Vagina (tissue), 2 donors: ENCODE measurements around the gene FERD3L.

Experiments
- POLR2A ChIP-seq, 2 donors: fragments of 450-650 bp; IDR thresholded peaks; one replicate each; pipeline ENCODE4 v1.6.1; 2017; ENCODE audit warnings: antibody characterized with exemption in 2 of 2, mild to moderate bottlenecking in 2 of 2, moderate library complexity in 2 of 2
- POLR2AphosphoS5 ChIP-seq, 2 donors: sonication (generic); formaldehyde crosslinking; IDR thresholded peaks; one replicate each; pipeline ENCODE4 v1.9.0; 2017; ENCODE audit warnings: antibody characterized with exemption in 2 of 2, mild to moderate bottlenecking in 2 of 2, low read depth in 1 of 2; ENCODE audit not compliant: insufficient read depth in 1 of 2
- TF ChIP-seq, protein P1 (sequence below), 3 experiments: fragments of 450-650 bp in 2 of 3; fragments of 200-600 bp in 1 of 3; sonication (generic) in 1 of 3; IDR thresholded peaks; one replicate each; pipeline ENCODE4 v1.5.1; 2017 to 2019; ENCODE audit warnings: antibody characterized with exemption in 3 of 3, mild to moderate bottlenecking in 2 of 3, moderate library complexity in 2 of 3

DNA sequence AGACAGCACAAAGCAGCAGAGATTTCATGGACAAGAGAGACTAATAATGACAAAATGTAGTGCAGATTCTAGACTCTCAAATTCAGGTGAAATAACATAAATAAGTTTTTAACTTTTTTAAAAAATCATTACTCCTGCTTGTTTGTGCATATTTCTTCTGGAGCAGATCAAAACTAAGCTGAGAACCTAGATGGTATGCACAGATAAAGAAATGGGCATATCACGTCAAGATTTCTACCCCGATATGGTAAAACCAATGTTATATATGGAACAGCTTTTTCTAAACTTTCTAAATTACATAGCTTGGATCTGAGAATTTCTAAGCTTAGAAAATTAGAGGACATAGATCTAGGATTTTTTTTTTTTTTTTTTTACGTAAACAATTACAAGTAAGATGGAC is 46.0 kb downstream of the FERD3L start:
- TF ChIP-seq, protein P1, sequence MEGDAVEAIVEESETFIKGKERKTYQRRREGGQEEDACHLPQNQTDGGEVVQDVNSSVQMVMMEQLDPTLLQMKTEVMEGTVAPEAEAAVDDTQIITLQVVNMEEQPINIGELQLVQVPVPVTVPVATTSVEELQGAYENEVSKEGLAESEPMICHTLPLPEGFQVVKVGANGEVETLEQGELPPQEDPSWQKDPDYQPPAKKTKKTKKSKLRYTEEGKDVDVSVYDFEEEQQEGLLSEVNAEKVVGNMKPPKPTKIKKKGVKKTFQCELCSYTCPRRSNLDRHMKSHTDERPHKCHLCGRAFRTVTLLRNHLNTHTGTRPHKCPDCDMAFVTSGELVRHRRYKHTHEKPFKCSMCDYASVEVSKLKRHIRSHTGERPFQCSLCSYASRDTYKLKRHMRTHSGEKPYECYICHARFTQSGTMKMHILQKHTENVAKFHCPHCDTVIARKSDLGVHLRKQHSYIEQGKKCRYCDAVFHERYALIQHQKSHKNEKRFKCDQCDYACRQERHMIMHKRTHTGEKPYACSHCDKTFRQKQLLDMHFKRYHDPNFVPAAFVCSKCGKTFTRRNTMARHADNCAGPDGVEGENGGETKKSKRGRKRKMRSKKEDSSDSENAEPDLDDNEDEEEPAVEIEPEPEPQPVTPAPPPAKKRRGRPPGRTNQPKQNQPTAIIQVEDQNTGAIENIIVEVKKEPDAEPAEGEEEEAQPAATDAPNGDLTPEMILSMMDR (IDR thresholded peaks at IDR 0.05) = no peak
- no peak for TF ChIP-seq POLR2A (IDR thresholded peaks at IDR 0.05)
- no peak for TF ChIP-seq POLR2AphosphoS5 (IDR thresholded peaks at IDR 0.05; ENCODE audit: insufficient read depth in 1 of 2, low read depth in 1 of 2)
